GM21447 (cell line): ENCODE results near the gene GRM7.
"Not testable (repeated sequence)": the region's sequence is repeated elsewhere in the genome, so short reads cannot be mapped to it uniquely, and the experiment has no call there.

ENCODE experiments used
- ATAC-seq: cut with Tn5 transposase; IDR thresholded peaks from one replicate; pipeline ENCODE4 v1.9.1; 2021; ENCODE audit not compliant: unreplicated experiment

GRM7 gene

GRCh38 chr3:6860954-6861624 is at the start of gene GRM7:
TSS of gene GRM7 (plus strand) at chr3:6861115.
- ATAC-seq: no peak

- no peak for ATAC-seq
Measured at GRCh38 chr3:6821411-6821810, 39.5 kb upstream of the GRM7 start.

- no peak for ATAC-seq
Measured at GRCh38 chr3:6825524-6825923, 35.4 kb upstream of the GRM7 start.

DNA sequence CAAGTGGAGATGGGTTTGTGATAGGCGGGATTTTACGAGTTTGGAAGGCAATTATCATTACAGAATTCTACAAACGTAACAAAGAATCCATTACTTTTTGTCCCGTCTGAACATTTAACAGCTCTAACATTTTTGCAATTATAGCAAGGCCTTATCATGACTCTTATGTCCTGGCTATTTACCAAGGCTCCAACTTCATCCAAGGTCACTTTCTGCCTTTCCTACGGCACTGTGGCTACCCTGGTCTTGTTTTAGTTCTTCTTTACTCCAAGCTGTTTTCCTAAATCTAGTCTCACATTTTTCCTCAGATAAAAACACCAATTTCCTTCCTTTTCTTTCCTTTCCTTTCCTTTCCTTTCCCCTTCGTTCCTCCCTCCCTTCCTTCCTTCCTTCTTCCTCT is 33.5 kb upstream of the GRM7 start:
- ATAC-seq: no peak

DNA sequence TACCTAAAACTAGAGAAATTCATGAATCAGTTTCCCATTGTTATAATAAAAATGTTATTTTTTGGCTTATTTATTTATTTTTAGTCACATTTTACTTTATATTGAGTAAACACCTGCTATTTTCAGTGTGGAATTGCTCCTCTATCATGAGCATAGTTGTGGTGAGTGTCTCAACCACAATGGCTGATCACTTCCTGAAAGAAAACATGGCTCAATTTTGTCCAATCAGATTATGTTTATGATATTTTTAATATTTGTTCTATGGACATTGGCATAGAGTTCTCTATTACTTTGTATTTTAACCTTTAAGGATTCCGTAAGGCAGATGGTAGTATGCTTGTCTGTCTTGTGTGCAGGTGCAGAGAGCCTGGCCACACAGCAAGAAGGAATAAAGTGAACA is 16.2 kb upstream of the GRM7 start:
- ATAC-seq: no peak

- ATAC-seq: no peak
Measured at GRCh38 chr3:6854184-6854583, 6.7 kb upstream of the GRM7 start.

DNA sequence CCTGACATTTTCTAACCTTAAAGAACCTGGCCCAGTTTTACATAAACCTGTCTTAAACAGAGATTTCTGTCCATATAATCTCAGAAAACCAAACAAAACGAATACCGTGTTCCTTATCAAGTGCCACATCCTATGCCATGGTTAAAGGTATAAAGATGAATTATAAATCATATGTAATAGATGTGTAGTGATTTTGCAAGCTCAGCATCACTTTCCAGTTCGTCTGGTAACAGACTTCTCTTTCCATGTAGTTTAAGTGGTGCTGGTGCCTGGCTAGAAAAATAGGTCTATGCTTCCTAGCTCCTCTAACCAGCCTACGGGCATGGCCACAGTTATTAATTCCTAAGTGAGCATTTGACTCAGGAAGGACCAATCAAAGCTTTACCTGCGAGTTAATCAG is 3.4 kb upstream of the GRM7 start:
- ATAC-seq: no peak

- no peak for ATAC-seq
Measured at GRCh38 chr3:6860149-6860953, 564 bp upstream of the GRM7 start.

GRCh38 chr3:6861625-6862000 is 698 bp downstream of the GRM7 start:
- no peak for ATAC-seq

DNA sequence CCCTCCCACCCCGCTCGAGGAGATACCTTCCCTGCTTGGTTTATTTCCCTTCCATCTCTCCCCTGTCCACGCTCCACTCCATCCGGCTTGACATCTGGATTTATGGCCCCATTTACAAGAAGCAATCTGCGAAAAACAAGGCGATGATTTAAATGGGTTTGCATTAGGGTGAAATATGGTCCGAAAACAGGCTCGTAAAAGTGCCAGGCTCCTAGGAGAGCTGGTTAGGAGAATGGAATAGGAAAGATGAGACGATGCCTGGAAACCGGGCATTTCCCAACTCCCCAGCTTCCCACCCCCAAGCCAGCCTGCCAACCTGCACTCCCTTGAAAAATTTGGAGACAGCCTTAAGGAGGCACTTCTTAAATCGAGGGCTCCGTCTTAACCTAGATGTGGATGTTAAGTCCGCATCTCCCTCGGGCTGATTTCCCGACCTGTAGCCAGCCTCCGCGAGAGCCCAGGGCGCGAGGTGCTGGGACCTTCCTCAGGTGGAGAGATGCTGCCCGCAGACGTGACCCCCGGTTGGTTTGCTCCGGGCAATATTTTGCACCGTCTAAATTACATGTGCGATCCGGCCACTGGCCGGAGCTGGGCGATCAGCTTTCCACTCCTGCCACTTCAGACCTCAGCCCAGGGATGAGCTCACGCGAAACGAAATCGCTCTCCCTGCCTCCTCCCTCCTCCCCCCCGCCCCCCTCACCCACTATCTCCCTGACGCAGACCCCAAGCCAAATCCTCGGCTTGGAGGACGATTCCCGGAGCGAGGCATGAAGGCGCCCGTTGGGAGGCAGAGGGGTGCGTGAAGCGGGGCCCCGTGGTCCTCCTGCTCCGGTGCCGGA is 1.3 kb downstream of the GRM7 start:
- no peak for ATAC-seq

- no peak for ATAC-seq
Measured at GRCh38 chr3:6862880-6863195, 1.9 kb downstream of the GRM7 start.

GRCh38 chr3:6867269-6867668 is 6.4 kb downstream of the GRM7 start:
- no peak for ATAC-seq

DNA sequence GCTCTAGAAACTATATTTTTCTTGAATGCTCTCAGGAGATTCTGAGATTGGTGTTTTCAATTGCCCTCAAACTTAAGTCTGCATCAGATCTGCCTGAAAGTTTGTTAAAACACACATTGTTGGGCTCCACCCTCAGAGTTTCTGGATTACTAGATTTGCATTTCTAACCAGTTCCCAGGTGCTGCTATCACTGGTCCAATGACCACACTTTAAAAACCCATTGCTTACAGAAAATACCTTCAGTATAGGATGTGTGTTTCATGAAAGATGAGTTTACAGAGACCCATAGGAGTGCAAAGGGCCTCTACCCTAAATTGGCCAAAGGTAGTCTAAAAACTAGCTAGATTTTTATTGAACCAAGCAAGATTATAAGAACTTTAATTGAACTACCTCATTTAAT is 17.8 kb downstream of the GRM7 start:
- ATAC-seq: no peak

GRCh38 chr3:6912240-6912639 is 51.3 kb downstream of the GRM7 start:
- ATAC-seq: no peak

DNA sequence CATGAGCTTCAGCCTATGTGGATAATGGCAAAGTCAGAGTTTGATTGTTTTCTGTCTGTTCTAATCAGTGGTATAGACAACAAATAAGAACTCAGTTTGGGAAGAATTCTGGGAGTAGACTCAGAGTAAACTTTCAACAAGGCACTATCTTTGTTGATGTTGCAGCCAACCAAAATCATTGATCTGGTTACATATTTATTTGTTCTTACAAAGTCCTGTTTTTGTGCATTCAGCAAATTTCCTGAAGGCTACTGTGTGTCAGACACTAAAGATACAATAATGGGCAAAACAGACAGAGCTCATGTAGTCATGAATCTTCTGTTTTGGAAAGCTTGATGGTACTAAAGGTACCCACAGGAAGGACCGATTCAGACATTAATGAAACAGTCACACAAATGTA is 55.0 kb downstream of the GRM7 start:
- no peak for ATAC-seq

DNA sequence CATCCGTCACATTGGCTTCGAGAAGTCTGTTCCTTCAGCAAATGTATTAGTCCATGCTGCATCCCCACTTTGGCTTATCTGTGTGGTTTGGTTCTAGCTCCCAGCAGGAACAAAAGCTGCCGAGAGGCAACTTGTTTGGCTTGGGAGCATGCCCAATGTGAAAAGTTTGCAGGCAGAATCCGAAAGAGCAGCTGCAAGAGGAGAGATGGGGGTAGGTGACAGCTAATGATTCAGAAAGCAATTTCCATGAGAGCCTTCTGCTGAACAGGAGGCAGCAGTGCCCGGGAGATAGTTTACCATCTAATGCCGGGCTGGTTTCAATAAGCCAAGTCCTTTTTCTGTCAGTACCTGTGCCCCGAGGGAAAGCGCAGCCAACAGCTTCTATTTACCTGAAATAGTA is 60.2 kb downstream of the GRM7 start:
- ATAC-seq: no peak

DNA sequence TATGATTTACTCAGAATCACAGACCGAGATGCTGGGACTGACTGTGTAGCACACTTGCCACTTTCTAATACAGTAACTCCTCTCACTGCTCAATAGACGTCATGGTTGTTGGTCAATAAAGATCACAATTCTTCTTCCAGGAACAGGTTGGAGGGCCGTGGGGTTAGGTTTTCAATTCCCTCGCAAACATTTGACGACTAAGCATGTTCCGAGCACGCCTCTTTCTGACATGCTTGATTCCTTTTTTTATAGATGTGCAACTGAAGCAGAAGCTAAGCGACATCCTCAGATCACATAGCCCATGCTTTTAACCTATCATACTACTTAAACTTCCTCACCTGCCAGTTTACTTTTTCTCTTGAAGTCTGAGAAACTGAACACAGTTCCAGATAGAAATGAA is 61.0 kb downstream of the GRM7 start:
- ATAC-seq: no peak

GRCh38 chr3:6928064-6928463 is 67.1 kb downstream of the GRM7 start:
- no peak for ATAC-seq

GRCh38 chr3:6929918-6930317 is 69.0 kb downstream of the GRM7 start:
- no peak for ATAC-seq

DNA sequence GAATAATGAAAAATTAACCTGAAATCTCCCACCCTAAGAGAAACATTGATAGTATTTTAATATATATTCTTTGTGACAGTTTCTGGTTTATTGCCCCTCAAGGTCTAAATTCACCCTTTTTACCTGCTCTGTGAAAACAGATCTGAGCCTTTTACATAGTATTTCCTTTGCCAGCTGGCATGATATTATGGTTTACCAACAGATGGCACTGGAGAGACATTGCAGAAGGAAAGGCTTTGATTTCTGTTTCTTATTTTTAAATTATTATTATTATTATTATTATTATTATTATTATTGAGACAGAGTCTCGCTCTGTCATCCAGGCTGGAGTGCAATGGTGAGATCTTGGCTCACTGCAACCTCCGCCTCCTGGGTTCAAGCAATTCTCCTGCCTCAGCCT is 74.5 kb downstream of the GRM7 start:
- not testable (repeated sequence) for ATAC-seq

DNA sequence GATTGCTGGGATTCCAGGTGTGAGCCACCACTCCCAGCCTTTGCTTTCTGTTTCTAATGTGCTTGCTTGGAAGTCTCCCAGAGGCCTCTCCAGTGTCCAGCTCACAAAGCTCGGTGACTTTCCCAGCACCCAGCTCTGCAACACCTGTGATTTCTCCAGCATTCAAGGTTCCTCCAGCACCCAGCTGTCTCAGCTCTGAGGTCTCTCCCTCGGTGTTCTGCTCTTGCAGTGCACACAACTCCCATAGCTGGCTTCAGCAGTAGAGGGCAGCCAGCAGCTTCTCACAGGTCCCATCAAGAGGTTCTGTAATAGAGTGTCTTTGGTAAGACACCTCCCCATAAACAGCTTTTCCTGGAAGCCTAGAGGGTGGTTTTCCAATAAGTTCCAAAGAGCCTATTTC is 75.1 kb downstream of the GRM7 start:
- no peak for ATAC-seq

DNA sequence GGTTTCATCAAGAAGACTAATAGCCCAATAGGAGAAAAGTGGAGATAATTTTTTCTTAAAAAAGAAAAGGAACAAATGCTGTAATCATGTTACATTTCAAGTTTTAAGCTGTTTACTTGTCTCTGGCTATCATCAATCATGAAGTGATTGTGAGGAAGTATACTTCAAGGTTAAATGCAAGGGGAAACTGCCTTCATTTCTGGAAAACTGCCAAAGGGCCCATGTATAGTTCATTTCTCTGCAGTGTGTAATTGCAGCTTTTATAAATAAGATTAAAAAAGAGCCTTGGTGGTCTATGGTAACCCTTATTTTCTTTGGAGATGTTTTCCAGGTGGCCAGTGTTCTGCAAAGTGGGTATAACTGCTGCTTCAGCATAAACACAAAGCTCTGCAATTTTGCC is 101.9 kb downstream of the GRM7 start:
- no peak for ATAC-seq
